Lower lobe of right lung (tissue), 2 donors: Measurements from ENCODE around the gene GZMM. TPM values are rescaled to one million over a fixed set of nuclear protein-coding genes. Genes with fewer than 3 reads are reported as not detected.

ENCODE experiments used
- ATAC-seq, 2 donors: fragments of 200-7000 bp; cut with Tn5 transposase; one replicate each; pipeline ENCODE4 v1.9.1; 2020 to 2022; ENCODE audit warnings: mild to moderate bottlenecking in 2 of 2, moderate library complexity in 2 of 2
- DNase-seq: peaks from one replicate; pipeline ENCODE4 v3.0.0-alpha.2; 2020
- H3K27ac ChIP-seq: fragments of 200-600 bp; one replicate; pipeline ENCODE4 v1.8.0; 2022
- H3K27me3 ChIP-seq: fragments of 200-600 bp; one replicate; pipeline ENCODE4 v1.8.0; 2022; ENCODE audit warnings: low read depth
- H3K36me3 ChIP-seq: fragments of 200-600 bp; one replicate; pipeline ENCODE4 v1.8.0; 2022; ENCODE audit warnings: mild to moderate bottlenecking
- H3K4me1 ChIP-seq: fragments of 200-600 bp; one replicate; pipeline ENCODE4 v1.8.0; 2022
- H3K4me3 ChIP-seq: fragments of 200-600 bp; one replicate; pipeline ENCODE4 v1.8.0; 2022; ENCODE audit warnings: mild to moderate bottlenecking
- H3K9me3 ChIP-seq: fragments of 200-600 bp; one replicate; pipeline ENCODE4 v1.8.0; 2022
- CTCF ChIP-seq: fragments of 200-600 bp; IDR thresholded peaks from one replicate; pipeline ENCODE4 v1.8.0; 2022; ENCODE audit warnings: antibody characterized with exemption, mild to moderate bottlenecking
- intact Hi-C: fragments of 100-400 bp; cut with DNase I; formaldehyde crosslinking; loops from one replicate; pipeline ENCODE4 v1.11.0; 2022
- total RNA-seq: library from RNA; stranded (reverse); fragmentation: NEBNext Ultra II Directional; extraction: Animal tissue kit (Norgen Biotek cat#: 25700); gene quantifications from one replicate; pipeline ENCODE4 v1.2.1, GENCODE V29; 2021
- donor health status: DM: no; HTN: yes; CAD: no; lungs with severe emphysema.

GZMM gene
- total RNA-seq, 1 donor from 2014 or later: 3.6 TPM

GRCh38 chr19:594265-594870 lies 50.5 kb downstream of the GZMM start:
- Histone ChIP-seq H3K9me3 (no peaks in the 10 kb centered on the region), H3K4me1 (peaks cover under 1% of the 10 kb centered on the region), H3K4me3 (no peak overlapping the region), H3K36me3 (no peaks in the 10 kb centered on the region), H3K27me3 (peaks cover 38% of the 10 kb centered on the region), H3K27ac (no peak overlapping the region)
- no peak for TF ChIP-seq CTCF
- no peak for DNase-seq
- ATAC-seq: no peak
- intact Hi-C loops: no loop called here

- H3K4me1 ChIP-seq: no peaks in the 10 kb centered on the region
- no peaks in the 10 kb centered on the region for H3K9me3 ChIP-seq
- ATAC-seq (no peak), DNase-seq (no peak)
- H3K36me3 ChIP-seq: no peaks in the 10 kb centered on the region
- H3K27me3 ChIP-seq: peaks cover 34% of the 10 kb centered on the region
- no peak overlapping the region for H3K27ac ChIP-seq
- intact Hi-C loops: no loop called here
- H3K4me3 ChIP-seq: no peak overlapping the region
- no peak for TF ChIP-seq CTCF
Observed at GRCh38 chr19:595326-596262, 51.7 kb downstream of the GZMM start.

GRCh38 chr19:596263-596655 lies 52.4 kb downstream of the GZMM start:
- no peak for TF ChIP-seq CTCF
- no peaks in the 10 kb centered on the region for H3K4me1 ChIP-seq
- no peak for DNase-seq
- peaks cover 27% of the 10 kb centered on the region for H3K27me3 ChIP-seq
- no peak overlapping the region for H3K27ac ChIP-seq
- ATAC-seq: no peak
- no peak overlapping the region for H3K4me3 ChIP-seq
- intact Hi-C loops: no loop called here
- H3K9me3 ChIP-seq: no peaks in the 10 kb centered on the region
- no peaks in the 10 kb centered on the region for H3K36me3 ChIP-seq

GRCh38 chr19:597406-598315 lies 53.8 kb downstream of the GZMM start:
- no peak for DNase-seq
- H3K4me1 ChIP-seq: no peaks in the 10 kb centered on the region
- ATAC-seq: no peak
- no peaks in the 10 kb centered on the region for H3K36me3 ChIP-seq
- no peak for TF ChIP-seq CTCF
- H3K9me3 ChIP-seq: no peaks in the 10 kb centered on the region
- intact Hi-C loops: no loop called here
- peaks cover 13% of the 10 kb centered on the region for H3K27me3 ChIP-seq
- no peak overlapping the region for H3K27ac ChIP-seq
- no peak overlapping the region for H3K4me3 ChIP-seq

Other genes with a start within 250 kb of the GZMM start
- 39.4 TPM for gene MIER2, start 199.3 kb upstream of the GZMM start, total RNA-seq
- gene C2CD4C, start 134.9 kb upstream of the GZMM start, total RNA-seq: 2.2 TPM
- gene SHC2, start 83.0 kb upstream of the GZMM start, total RNA-seq: 24.0 TPM
- gene MADCAM1, start 47.6 kb upstream of the GZMM start, total RNA-seq: 0.92 TPM
- 18.8 TPM for gene TPGS1, start 36.6 kb upstream of the GZMM start, total RNA-seq
- gene CDC34, start 12.3 kb upstream of the GZMM start, total RNA-seq: 40.0 TPM
- gene BSG, start 28.5 kb downstream of the GZMM start, total RNA-seq: 366 TPM
- gene HCN2, start 45.8 kb downstream of the GZMM start, total RNA-seq: 0.24 TPM
- gene POLRMT, start 89.5 kb downstream of the GZMM start, total RNA-seq: 42.5 TPM
- gene FGF22, start 95.8 kb downstream of the GZMM start, total RNA-seq: 0.65 TPM
- 27.0 TPM for gene RNF126, start 119.2 kb downstream of the GZMM start, total RNA-seq
- gene FSTL3, start 132.3 kb downstream of the GZMM start, total RNA-seq: 48.0 TPM
- not detected for gene PRSS57, start 151.4 kb downstream of the GZMM start, total RNA-seq
- 37.0 TPM for gene PALM, start 164.9 kb downstream of the GZMM start, total RNA-seq
- 8.9 TPM for gene MISP, start 207.1 kb downstream of the GZMM start, total RNA-seq